Progenitor cell of endocrine pancreas (in vitro differentiated cells): ENCODE data around the gene PRRT4. TPM values are rescaled to one million over a fixed set of nuclear protein-coding genes. Genes with fewer than 3 reads are reported as not detected.

Experiments used
- DNase-seq: peaks from one replicate; pipeline ENCODE4 v3.0.0; 2021; ENCODE audit warnings: low spot score; ENCODE audit not compliant: unreplicated experiment
- H3K27ac Mint-ChIP-seq: 2 replicates; pipeline ENCODE4 v1.8.0; 2021; ENCODE audit warnings: mild to moderate bottlenecking, moderate library complexity, mixed read lengths
- H3K27me3 Mint-ChIP-seq: 2 replicates; pipeline ENCODE4 v1.8.0; 2021; ENCODE audit warnings: mixed read lengths
- H3K36me3 Mint-ChIP-seq: 2 replicates; pipeline ENCODE4 v1.8.0; 2022; ENCODE audit warnings: mixed read lengths; ENCODE audit not compliant: insufficient read depth
- H3K4me1 Mint-ChIP-seq: 2 replicates; pipeline ENCODE4 v1.8.0; 2021; ENCODE audit warnings: low read depth, mixed read lengths
- H3K4me3 Mint-ChIP-seq: 2 replicates; pipeline ENCODE4 v1.8.0; 2021; ENCODE audit warnings: low read depth, mild to moderate bottlenecking, moderate library complexity, mixed read lengths
- H3K9me3 Mint-ChIP-seq: 2 replicates; pipeline ENCODE4 v1.8.0; 2021; ENCODE audit warnings: low read depth, mixed read lengths
- total RNA-seq: library from RNA; stranded (reverse); gene quantifications from 2 replicates; pipeline ENCODE4 v1.2.1, GENCODE V29; 2021
- TF ChIP-seq, protein P1 (sequence below): fragments of 200-600 bp; sonication (generic); IDR thresholded peaks from one replicate; pipeline ENCODE4 v1.5.0; 2021; ENCODE audit warnings: antibody characterized with exemption, mild to moderate bottlenecking; ENCODE audit not compliant: unreplicated experiment

Gene PRRT4
- total RNA-seq, 1 donor from 2014 or later = 0.86 TPM

DNA sequence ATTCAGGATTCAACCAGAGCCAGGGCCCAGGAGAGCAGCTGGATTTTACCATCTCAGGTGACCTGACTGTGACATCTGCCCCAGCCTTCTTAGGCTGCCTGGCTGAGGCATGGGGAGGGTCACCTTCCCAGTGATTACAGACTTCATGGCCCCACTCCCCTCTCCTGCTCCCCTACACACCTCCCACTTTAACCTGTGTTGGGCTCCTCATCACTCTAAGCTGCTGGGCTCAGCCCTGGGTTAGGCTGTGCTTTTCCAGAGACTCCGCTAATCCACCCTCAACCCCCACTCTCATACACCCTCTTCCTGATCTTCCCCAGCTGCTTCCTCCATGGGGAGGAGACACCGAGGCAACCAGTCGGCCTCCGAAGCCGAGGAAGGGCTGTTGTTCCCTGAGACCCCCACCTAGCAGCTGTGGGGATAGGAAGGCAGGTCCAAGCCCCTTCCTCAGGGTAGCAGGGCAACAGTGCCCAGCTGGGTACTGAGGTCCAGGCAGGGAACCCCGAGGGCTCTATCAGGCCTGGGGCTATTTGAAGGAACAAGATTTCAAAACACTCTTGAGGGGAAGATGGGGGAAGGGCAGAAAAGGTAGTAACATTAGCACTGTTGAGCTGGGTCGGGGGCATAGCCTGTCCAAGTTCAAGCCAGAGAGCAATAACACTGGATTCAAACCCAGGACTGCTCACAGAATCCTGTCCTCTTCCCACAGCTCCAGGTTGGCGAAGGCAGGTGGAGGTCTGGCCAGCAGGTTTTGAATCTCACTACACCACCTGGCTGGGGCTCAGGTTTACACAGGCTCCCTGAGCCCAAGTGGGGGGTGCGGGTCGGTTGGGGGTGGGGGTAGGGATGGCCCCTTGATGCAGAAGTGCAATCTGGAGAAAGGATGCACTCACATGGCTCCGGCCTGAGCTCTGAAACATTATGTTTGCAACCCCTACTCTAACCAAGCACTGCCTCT, 46.5 kb upstream of the PRRT4 start:
- DNase-seq = no peak
- no peak overlapping the region for H3K4me3 Mint-ChIP-seq

DNA sequence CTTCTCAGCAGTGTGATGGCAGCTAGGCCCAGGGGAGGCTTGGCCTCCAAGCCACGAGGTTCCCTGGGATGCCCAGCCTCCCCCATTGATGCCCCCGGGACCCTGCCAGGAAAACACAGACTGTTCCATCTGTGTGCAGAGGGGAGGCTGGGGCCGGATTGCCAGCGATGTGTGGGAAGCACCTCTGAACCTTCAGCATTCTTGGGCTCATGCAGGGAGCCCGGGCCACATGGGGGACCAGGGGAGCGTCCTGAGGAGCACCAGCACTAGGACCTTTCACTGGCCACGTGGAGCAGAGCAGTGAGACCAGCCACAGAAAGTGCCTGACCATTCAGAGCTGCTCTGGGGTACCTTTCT, 45.7 kb upstream of the PRRT4 start:
- no peak overlapping the region for H3K4me3 Mint-ChIP-seq

More for the DNA sequence above, 46.5 kb upstream of the PRRT4 start:
- H3K9me3 Mint-ChIP-seq = no peaks in the 10 kb centered on the region
- no peak overlapping the region for H3K27ac Mint-ChIP-seq
- H3K4me1 Mint-ChIP-seq = peaks cover 13% of the 10 kb centered on the region
- H3K27me3 Mint-ChIP-seq = peaks cover 54% of the 10 kb centered on the region
- TF ChIP-seq, protein P1, sequence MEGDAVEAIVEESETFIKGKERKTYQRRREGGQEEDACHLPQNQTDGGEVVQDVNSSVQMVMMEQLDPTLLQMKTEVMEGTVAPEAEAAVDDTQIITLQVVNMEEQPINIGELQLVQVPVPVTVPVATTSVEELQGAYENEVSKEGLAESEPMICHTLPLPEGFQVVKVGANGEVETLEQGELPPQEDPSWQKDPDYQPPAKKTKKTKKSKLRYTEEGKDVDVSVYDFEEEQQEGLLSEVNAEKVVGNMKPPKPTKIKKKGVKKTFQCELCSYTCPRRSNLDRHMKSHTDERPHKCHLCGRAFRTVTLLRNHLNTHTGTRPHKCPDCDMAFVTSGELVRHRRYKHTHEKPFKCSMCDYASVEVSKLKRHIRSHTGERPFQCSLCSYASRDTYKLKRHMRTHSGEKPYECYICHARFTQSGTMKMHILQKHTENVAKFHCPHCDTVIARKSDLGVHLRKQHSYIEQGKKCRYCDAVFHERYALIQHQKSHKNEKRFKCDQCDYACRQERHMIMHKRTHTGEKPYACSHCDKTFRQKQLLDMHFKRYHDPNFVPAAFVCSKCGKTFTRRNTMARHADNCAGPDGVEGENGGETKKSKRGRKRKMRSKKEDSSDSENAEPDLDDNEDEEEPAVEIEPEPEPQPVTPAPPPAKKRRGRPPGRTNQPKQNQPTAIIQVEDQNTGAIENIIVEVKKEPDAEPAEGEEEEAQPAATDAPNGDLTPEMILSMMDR = no peak
- H3K36me3 Mint-ChIP-seq = no peaks in the 10 kb centered on the region

GRCh38 chr7:128406314-128407232, 45.1 kb upstream of the PRRT4 start:
- Mint-ChIP-seq H3K4me1 (peaks cover 13% of the 10 kb centered on the region), H3K27ac (peak overlapping the region; percentile 87), H3K9me3 (no peaks in the 10 kb centered on the region), H3K27me3 (peaks cover 53% of the 10 kb centered on the region), H3K36me3 (no peaks in the 10 kb centered on the region), H3K4me3 (peak overlapping the region; percentile 63)
- no peak for DNase-seq
- TF ChIP-seq, protein P1 = no peak

More for the DNA sequence above, 45.7 kb upstream of the PRRT4 start:
- Mint-ChIP-seq H3K4me1 (peaks cover 13% of the 10 kb centered on the region), H3K9me3 (no peaks in the 10 kb centered on the region), H3K36me3 (no peaks in the 10 kb centered on the region), H3K27me3 (peaks cover 57% of the 10 kb centered on the region), H3K27ac (no peak overlapping the region)
- TF ChIP-seq, protein P1 = no peak
- DNase-seq = no peak

DNA sequence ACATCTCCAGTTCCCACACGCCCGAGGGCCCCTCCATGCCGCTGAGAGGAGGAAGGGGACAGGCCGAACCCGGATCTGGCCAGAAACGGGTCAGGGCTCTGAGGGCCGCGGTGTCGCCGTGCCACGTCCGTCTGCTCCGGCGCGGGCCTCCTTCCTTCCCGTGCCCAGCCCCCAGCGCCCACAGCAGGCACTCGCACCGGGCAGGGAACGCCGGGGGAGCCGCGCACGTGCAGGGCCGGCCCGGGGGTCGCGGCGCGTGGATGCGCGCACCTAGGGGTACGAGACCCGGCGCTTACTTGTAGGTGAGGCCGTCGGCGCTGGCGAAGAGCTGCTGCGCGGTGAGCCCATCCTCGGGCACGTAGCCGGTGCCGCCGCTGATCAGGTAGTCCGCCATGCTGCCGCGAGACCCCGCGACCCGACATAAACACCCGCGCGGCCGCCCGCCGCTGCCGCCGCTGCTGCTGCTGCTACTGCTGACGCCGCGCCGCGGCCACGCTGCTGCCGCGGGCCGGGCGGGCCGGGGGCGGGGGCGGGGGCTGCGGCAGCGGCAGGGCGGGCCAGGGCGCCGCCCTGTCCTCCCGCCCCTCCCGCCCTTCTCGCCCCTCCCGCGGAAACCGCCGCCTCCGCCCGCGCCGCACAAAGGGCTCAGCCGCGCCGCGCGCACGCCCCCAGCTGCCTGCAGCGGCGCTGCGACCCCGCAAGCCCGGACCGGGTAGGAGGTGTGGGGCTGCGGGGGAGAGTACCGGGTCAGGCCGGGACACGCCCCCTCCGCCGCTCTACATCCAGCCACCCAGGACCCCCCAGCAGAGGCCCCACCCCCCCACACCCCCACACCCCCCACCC, 44.2 kb upstream of the PRRT4 start:
- Mint-ChIP-seq H3K27ac (no peak overlapping the region), H3K4me1 (peaks cover 13% of the 10 kb centered on the region), H3K36me3 (peaks cover 1% of the 10 kb centered on the region), H3K4me3 (peak overlapping the region; percentile 71), H3K27me3 (peaks cover 53% of the 10 kb centered on the region), H3K9me3 (no peaks in the 10 kb centered on the region)
- TF ChIP-seq, protein P1 = no peak
- peak; percentile 39 for DNase-seq
